NCI-H2107 (cell line): Measurements from ENCODE around the gene MYO1G.

Experiments used
- DNase-seq: peaks from one replicate; lab custom pipeline; 2025; lab: John Stamatoyannopoulos, UW

The MYO1G gene

DNA sequence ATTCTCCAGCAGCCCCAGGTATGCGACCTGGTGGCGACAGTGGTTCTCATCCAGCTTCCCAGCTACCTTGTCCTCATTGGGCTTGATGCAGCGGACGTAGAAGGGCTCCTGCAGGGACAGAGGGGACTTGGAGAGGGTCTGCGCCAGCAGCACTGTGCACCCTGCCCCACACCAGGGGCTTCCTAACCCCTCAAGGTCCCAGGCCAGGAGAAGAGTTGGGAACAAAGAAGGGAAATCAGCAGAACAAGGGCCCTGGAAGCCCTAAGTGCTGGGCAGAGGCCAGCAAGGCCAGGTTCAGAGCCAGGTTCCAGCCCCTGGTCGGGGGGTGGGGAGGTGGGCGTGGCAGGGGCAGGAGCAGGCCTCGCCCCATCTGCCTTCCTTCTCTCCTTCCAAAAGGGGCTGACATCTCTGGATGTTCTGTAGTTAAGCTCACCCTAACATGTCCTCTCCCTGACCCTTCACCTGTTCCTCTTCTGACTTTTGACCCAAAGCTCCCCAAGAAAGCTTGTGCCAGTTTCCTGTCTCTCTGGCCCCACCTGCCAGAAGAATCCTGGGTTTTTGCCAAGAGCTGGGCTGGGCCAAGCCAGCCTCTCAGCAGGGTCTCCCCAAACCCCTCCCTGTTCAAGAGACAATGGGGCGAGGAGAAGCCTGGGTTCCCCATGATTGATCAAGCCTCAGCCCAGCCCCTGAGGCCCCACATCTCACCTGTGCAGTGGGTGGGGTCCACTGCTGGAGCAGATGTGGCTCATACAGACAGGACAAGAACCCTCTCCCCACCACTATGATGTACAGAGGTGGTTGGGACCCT lies 11.9 kb downstream of the MYO1G start:
- DNase-seq = no peak

- DNase-seq = no peak
These were observed 12.7 kb downstream of the MYO1G start for GRCh38 chr7:44965937-44966730.

- no peak for DNase-seq
These were observed 13.3 kb downstream of the MYO1G start for GRCh38 chr7:44965441-44965903.

- no peak for DNase-seq
These were observed 13.9 kb downstream of the MYO1G start for GRCh38 chr7:44964831-44965440.

GRCh38 chr7:44964384-44964830 lies 14.4 kb downstream of the MYO1G start:
- DNase-seq = no peak

GRCh38 chr7:44963364-44964290 lies 15.2 kb downstream of the MYO1G start:
- no peak for DNase-seq

GRCh38 chr7:44962483-44963251 lies 16.1 kb downstream of the MYO1G start:
- DNase-seq = no peak

- no peak for DNase-seq
These were observed 16.9 kb downstream of the MYO1G start for GRCh38 chr7:44961844-44962482.

- no peak for DNase-seq
These were observed 18.7 kb downstream of the MYO1G start for GRCh38 chr7:44960011-44960580.

GRCh38 chr7:44959433-44959951 lies 19.3 kb downstream of the MYO1G start:
- no peak for DNase-seq

GRCh38 chr7:44958645-44959344 lies 20.0 kb downstream of the MYO1G start:
- DNase-seq = no peak

DNA sequence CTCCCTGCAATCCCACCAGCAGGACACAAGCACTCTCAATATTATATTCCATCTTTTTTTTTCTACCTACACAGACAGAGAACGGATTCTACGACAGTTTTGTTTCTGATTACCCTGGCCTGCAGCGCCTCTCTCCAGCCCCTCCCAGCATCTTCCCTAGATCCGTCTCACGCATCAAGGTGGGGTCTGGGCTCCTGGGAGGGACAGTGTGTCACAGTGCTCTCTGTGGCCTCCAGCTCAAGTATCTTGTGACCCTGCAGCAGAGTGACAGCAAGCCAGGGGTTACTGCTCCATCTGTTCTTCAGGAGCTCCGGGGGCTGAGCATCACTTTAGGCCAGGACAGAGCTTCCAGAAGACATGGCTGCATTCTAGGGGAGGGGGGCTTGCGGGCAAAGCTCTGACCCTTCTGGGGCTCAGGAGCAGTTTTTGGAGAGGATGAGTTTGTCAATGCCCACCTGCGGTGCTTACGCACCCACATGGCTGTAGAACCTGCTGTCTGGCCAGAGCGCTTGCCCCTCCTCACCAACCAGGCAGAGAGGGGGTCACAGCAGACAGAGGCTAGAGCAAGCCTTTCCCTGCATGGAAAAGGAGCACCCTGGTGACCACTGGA lies 22.6 kb downstream of the MYO1G start:
- no peak for DNase-seq

DNA sequence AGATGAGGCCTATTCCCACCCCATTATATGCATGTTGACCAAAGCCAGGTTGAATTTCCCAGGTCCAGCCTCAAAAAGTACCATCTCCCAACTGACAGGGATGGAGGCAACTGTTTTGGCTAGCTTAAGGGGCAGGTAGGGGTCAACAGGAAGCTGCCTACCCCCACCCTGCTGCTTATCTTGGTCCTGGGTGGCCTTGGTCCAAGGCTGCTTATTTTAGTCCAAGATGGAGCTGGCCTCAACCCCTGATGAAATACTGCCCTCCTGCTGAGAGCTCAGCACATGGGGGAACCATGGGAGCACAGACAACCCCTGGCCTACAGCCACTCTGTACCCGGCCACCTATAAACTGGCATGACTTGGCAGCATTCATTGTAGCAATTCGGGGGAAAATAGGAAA lies 23.1 kb downstream of the MYO1G start:
- DNase-seq = no peak

GRCh38 chr7:44953156-44953555 lies 25.7 kb downstream of the MYO1G start:
- no peak for DNase-seq

DNA sequence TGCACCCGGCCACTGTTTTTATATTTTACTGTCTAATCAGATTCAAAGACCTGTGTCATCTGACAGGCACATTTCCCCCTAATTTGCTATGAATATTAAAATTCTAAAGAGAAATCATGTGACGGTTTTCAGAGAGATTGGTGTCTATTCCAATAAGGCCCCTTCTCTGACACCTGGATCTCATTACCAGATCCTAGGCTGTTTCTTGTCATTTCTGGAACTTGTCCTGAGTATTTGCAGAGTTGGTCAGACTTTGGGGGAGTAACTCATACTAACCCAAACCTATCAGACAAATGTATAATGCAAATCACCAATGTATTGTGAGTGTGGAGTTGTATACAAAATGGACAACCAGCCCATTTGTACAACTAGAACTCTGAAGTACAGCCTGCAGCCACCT lies 29.5 kb downstream of the MYO1G start:
- DNase-seq = no peak

GRCh38 chr7:44945479-44945878 lies 33.3 kb downstream of the MYO1G start:
- DNase-seq = no peak

GRCh38 chr7:44944821-44945220 lies 34.0 kb downstream of the MYO1G start:
- no peak for DNase-seq

- DNase-seq = no peak
These were observed 35.2 kb downstream of the MYO1G start for GRCh38 chr7:44943631-44944030.

- no peak for DNase-seq
These were observed 41.4 kb downstream of the MYO1G start for GRCh38 chr7:44937426-44937825.
